ENCODE results near the gene FAM78A.

- no peak for TF ChIP-seq CTCF (IDR thresholded peaks at IDR 0.05)
- TF ChIP-seq POLR2A (IDR thresholded peaks at IDR 0.05; ENCODE audit: low read depth), result no peak
Measured at GRCh38 chr9:131259916-131260597, 16.3 kb downstream of the FAM78A start.

Measured in esophagus muscularis mucosa (tissue), 3 donors.